ENCODE measurements around the gene HSPA1L. TPM values are rescaled to one million over a fixed set of nuclear protein-coding genes. Genes with fewer than 3 reads are reported as not detected.
"Not testable (repeated sequence)": the region's sequence is repeated elsewhere in the genome, so short reads cannot be mapped to it uniquely, and the experiment has no call there.

Gene HSPA1L
- total and polyA plus RNA-seq, 3 experiments from 2014 or later = 3.0 to 3.8 (median 3.5) TPM

DNA sequence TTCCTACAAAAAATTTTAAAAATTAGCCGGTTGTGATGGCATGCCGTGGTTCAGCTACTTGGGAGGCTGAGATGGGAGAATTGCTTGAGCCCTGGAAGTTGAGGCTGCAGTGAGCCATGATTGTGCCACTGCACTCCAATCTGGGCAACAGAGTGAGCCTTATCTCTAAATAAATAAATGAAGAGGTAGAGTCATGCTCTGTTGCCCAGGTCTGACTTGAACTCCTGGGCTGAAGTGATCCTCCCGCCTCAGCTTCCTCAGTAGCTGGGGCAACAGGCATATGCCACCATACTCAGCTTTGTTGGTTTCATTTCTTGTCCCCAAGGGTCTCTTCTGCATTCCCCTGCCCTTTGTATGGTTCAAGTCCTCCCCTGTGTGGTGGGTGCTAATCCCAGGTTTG, 29.4 kb upstream of the HSPA1L start:
- Mint-ChIP-seq H3K36me3 (peaks cover 1 to 37% (median 3%) of the 10 kb centered on the region in 3 donors), H3K4me3 (no peak overlapping the region), H3K27ac (peak overlapping the region in 2 of 8 donors; percentile 37 to 57), H3K27me3 (no peaks in the 10 kb centered on the region), H3K4me1 (peaks cover 0 to 1% (median under 1%) of the 10 kb centered on the region in 3 donors), H3K9me3 (no peaks in the 10 kb centered on the region)
- Histone ChIP-seq H3K27me3 (ENCODE audit: insufficient read depth, low read length, poor library complexity, severe bottlenecking) (no peaks in the 10 kb centered on the region), H3K4me3 (ENCODE audit: low read length) (no peak overlapping the region), H3K27ac (ENCODE audit: low read depth, low read length) (no peak overlapping the region), H3K36me3 (ENCODE audit: insufficient read depth, low read length) (peaks cover 5% of the 10 kb centered on the region), H3K4me1 (ENCODE audit: insufficient read depth, low read length) (no peaks in the 10 kb centered on the region), H3K9me3 (ENCODE audit: low read length) (no peaks in the 10 kb centered on the region)
- no peak for DNase-seq
- ChIA-PET POLR2A (no interaction called here), CTCF (no interaction called here)

DNA sequence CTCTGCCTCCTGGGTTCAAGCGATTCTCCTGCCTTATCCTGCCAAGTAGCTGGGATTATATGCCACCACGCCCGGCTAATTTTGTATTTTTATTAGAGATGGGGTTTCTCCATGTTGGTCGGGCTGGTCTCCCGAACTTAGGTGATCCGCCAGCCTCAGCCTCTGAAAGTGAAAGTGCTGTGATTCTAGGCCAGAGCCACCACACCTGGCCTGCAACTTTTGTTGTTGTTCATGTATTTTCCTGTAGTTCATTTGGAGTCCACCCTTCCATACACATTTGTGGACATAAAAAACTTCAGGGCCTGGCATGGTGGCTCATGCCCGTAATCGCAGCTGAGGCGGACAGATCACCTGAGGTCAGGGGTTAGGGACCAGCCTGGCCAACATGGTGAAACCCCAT, 27.0 kb upstream of the HSPA1L start:
- no peak for DNase-seq
- Histone ChIP-seq H3K4me1 (ENCODE audit: insufficient read depth, low read length) (peaks cover 22% of the 10 kb centered on the region), H3K36me3 (ENCODE audit: insufficient read depth, low read length) (peaks cover 29% of the 10 kb centered on the region), H3K27ac (ENCODE audit: low read depth, low read length) (no peak overlapping the region), H3K9me3 (ENCODE audit: low read length) (no peaks in the 10 kb centered on the region), H3K27me3 (ENCODE audit: insufficient read depth, low read length, poor library complexity, severe bottlenecking) (no peaks in the 10 kb centered on the region), H3K4me3 (ENCODE audit: low read length) (no peak overlapping the region)
- H3K4me1 Mint-ChIP-seq = peaks cover 13 to 22% (median 16%) of the 10 kb centered on the region in 3 donors
- no peaks in the 10 kb centered on the region for H3K27me3 Mint-ChIP-seq
- peak overlapping the region in 1 of 7 donors; percentile 10 for H3K4me3 Mint-ChIP-seq
- peaks cover 10 to 59% (median 14%) of the 10 kb centered on the region in 3 donors for H3K36me3 Mint-ChIP-seq
- no peaks in the 10 kb centered on the region for H3K9me3 Mint-ChIP-seq
- ChIA-PET CTCF (no interaction called here), POLR2A (no interaction called here)
- H3K27ac Mint-ChIP-seq = peak overlapping the region in 2 of 8 donors; percentile 27 to 87

DNA sequence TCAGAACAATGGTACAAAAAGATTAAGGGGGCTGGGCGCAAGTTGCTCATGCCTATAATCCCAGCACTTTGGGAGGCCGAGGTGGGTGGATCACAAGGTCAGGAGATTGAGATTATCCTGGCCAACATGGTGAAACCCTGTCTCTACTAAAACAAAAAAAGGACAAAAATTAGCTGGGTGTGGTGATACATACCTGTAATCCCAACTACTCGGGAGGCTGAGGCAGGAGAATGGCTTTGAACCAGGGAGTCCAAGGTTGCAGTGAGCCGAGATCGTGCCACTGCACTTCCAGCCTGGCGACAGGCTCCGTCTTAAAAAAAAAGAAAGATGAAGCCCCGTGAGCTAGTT, 24.7 kb upstream of the HSPA1L start:
- H3K9me3 Mint-ChIP-seq; DNase-seq; H3K27ac ChIP-seq (ENCODE audit: low read depth, low read length); H3K4me3 Mint-ChIP-seq; H3K27me3 ChIP-seq (ENCODE audit: insufficient read depth, low read length, poor library complexity, severe bottlenecking); POLR2A ChIA-PET; H3K4me3 ChIP-seq (ENCODE audit: low read length); H3K9me3 ChIP-seq (ENCODE audit: low read length); H3K27me3 Mint-ChIP-seq: not testable (repeated sequence)
- peaks cover 33 to 42% (median 35%) of the 10 kb centered on the region in 3 donors for H3K4me1 Mint-ChIP-seq
- peaks cover 10 to 72% (median 14%) of the 10 kb centered on the region in 3 donors for H3K36me3 Mint-ChIP-seq
- Histone ChIP-seq H3K4me1 (ENCODE audit: insufficient read depth, low read length) (peaks cover 34% of the 10 kb centered on the region), H3K36me3 (ENCODE audit: insufficient read depth, low read length) (peaks cover 33% of the 10 kb centered on the region)
- CTCF ChIA-PET = interaction anchor here (1.2 to 2.8 kb wide), 3 partner anchors 24 to 110 kb away, joined by 3 to 9 read pairs (median 7); partner anchors contain the start of genes EHMT2 and NEU1
- peak overlapping the region in 3 of 8 donors; percentile 27 to 83 (median 66) for H3K27ac Mint-ChIP-seq

DNA sequence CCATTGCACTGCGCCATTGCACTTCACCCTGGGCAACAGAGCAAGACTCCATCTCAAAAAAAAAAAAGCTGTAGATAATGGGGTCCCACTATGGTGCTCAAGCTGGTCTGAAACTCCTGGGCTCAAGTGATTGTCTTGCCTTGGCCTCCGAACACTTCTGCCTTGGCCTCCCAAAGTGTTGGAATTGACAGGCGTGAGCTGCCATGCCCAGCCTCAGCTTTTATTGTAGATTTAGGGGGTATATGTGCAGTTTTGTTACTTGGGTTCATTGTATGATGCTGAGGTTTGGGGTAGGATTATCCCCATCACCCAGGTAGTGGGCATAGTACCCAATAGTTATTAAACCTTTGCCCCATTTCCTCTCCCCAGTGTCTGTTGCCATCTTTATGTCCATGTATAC, 23.9 kb upstream of the HSPA1L start:
- Mint-ChIP-seq H3K27me3 (no peaks in the 10 kb centered on the region), H3K27ac (peak overlapping the region in 7 of 8 donors; percentile 17 to 91 (median 76)), H3K9me3 (no peaks in the 10 kb centered on the region), H3K4me1 (peaks cover 38 to 49% (median 43%) of the 10 kb centered on the region in 3 donors), H3K4me3 (peak overlapping the region in 5 of 7 donors; percentile 12 to 54 (median 25)), H3K36me3 (peaks cover 10 to 75% (median 14%) of the 10 kb centered on the region in 3 donors)
- ChIA-PET CTCF (interaction anchor here (1.2 to 2.8 kb wide), 4 partner anchors 24 to 150 kb away, joined by 3 to 9 read pairs (median 6); partner anchors contain the start of genes EHMT2 and NEU1), POLR2A (no interaction called here)
- H3K9me3 ChIP-seq (ENCODE audit: low read length) = no peaks in the 10 kb centered on the region
- no peak overlapping the region for H3K27ac ChIP-seq (ENCODE audit: low read depth, low read length)
- H3K27me3 ChIP-seq (ENCODE audit: insufficient read depth, low read length, poor library complexity, severe bottlenecking) = no peaks in the 10 kb centered on the region
- H3K36me3 ChIP-seq (ENCODE audit: insufficient read depth, low read length) = peaks cover 33% of the 10 kb centered on the region
- peaks cover 36% of the 10 kb centered on the region for H3K4me1 ChIP-seq (ENCODE audit: insufficient read depth, low read length)
- DNase-seq = no peak
- no peak overlapping the region for H3K4me3 ChIP-seq (ENCODE audit: low read length)

DNA sequence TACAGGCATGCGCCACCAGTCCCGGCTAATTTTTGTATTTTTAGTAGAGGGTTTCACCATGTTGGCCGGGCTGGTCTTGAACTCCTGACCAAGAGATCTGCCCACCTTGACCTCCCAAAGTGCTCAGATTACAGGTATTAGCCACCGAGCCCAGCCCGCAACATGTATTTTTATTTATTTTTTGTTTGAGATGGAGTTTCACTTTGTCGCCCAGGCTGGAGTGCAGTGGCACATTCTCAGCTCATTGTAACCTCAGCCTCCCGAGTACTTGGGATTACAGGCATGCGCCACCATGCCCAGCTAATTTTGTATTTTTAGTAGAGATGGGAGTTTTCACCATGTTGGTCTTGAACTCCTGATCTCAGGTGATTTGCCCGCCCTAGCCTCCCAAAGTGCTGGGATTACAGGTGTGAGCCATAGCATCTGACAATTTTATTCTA, 23.1 kb upstream of the HSPA1L start:
- POLR2A ChIA-PET = interaction anchor here (0.7 to 1.4 kb wide), 3 partner anchors 25 to 108 kb away, joined by 3 to 6 read pairs (median 4); partner anchors contain the start of gene NEU1
- Mint-ChIP-seq H3K27ac (peak overlapping the region in 6 of 8 donors; percentile 98 to 100 (median 99)), H3K4me1 (peaks cover 38 to 49% (median 43%) of the 10 kb centered on the region in 3 donors), H3K4me3 (peak overlapping the region in 5 of 7 donors; percentile 90 to 100 (median 98)), H3K36me3 (peaks cover 10 to 75% (median 14%) of the 10 kb centered on the region in 3 donors)
- CTCF ChIA-PET = interaction anchor here (1.5 to 2.8 kb wide), 4 partner anchors 25 to 239 kb away, joined by 4 to 9 read pairs (median 6); partner anchors contain the start of gene NEU1
- not testable (repeated sequence) for H3K27me3 ChIP-seq (ENCODE audit: insufficient read depth, low read length, poor library complexity, severe bottlenecking); H3K9me3 ChIP-seq (ENCODE audit: low read length); H3K27me3 Mint-ChIP-seq; H3K9me3 Mint-ChIP-seq; DNase-seq
- H3K36me3 ChIP-seq (ENCODE audit: insufficient read depth, low read length) = peaks cover 33% of the 10 kb centered on the region
- H3K4me1 ChIP-seq (ENCODE audit: insufficient read depth, low read length) = peaks cover 43% of the 10 kb centered on the region
- H3K27ac ChIP-seq (ENCODE audit: low read depth, low read length) = peak overlapping the region; percentile 28
- peak overlapping the region; percentile 73 for H3K4me3 ChIP-seq (ENCODE audit: low read length)

DNA sequence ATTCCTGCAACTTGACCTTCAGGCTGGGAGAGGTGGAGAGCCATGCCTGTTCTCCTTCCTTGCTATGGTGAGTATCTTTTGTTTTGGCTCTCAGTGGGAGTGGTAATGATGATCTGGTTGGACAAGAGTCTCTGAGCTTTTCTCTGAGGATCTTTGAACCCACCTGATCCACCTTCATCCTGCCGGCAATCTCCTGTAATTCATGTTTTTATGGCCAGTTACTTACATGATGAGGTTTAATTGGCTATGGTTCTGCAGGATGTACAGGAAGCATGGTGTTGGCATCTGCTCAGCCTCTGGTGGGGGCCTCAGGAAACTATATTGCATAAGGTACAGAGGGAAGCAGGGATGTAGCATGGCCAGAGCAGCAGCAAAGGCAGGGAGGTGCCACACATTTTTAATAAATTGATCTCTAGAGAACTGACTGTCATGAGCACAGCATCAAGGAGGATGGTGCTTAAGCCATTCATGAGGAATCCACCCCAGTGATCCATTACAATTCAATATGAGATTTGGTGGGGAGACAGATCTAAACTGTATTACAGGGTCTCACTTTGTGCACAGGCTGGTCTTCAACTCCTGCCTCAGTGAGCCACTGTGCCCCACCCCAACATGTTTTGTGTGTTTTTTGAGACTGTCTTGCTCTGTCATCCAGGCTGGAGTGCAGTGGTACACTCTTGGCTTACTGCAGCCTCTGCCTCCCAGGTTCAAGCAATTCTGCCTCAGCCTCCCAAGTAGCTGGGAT, 22.5 kb upstream of the HSPA1L start:
- peak overlapping the region; percentile 61 to 100 (median 98) for H3K27ac Mint-ChIP-seq
- DNase-seq = no peak
- POLR2A ChIA-PET = interaction anchor here (0.7 to 1.4 kb wide), 3 partner anchors 25 to 107 kb away, joined by 3 to 6 read pairs (median 4); partner anchors contain the start of gene NEU1
- Histone ChIP-seq H3K4me1 (ENCODE audit: insufficient read depth, low read length) (peaks cover 43% of the 10 kb centered on the region), H3K4me3 (ENCODE audit: low read length) (peak overlapping the region; percentile 73), H3K27me3 (ENCODE audit: insufficient read depth, low read length, poor library complexity, severe bottlenecking) (no peaks in the 10 kb centered on the region), H3K27ac (ENCODE audit: low read depth, low read length) (peak overlapping the region; percentile 94), H3K36me3 (ENCODE audit: insufficient read depth, low read length) (peaks cover 33% of the 10 kb centered on the region), H3K9me3 (ENCODE audit: low read length) (no peaks in the 10 kb centered on the region)
- no peaks in the 10 kb centered on the region for H3K27me3 Mint-ChIP-seq
- CTCF ChIA-PET = interaction anchor here (1.1 to 2.8 kb wide), 6 partner anchors 26 to 239 kb away, joined by 3 to 9 read pairs (median 4); partner anchors contain the start of gene NEU1
- no peaks in the 10 kb centered on the region for H3K9me3 Mint-ChIP-seq
- H3K36me3 Mint-ChIP-seq = peaks cover 10 to 72% (median 14%) of the 10 kb centered on the region in 3 donors
- peak overlapping the region; percentile 89 to 100 (median 95) for H3K4me3 Mint-ChIP-seq
- peaks cover 38 to 49% (median 43%) of the 10 kb centered on the region in 3 donors for H3K4me1 Mint-ChIP-seq

DNA sequence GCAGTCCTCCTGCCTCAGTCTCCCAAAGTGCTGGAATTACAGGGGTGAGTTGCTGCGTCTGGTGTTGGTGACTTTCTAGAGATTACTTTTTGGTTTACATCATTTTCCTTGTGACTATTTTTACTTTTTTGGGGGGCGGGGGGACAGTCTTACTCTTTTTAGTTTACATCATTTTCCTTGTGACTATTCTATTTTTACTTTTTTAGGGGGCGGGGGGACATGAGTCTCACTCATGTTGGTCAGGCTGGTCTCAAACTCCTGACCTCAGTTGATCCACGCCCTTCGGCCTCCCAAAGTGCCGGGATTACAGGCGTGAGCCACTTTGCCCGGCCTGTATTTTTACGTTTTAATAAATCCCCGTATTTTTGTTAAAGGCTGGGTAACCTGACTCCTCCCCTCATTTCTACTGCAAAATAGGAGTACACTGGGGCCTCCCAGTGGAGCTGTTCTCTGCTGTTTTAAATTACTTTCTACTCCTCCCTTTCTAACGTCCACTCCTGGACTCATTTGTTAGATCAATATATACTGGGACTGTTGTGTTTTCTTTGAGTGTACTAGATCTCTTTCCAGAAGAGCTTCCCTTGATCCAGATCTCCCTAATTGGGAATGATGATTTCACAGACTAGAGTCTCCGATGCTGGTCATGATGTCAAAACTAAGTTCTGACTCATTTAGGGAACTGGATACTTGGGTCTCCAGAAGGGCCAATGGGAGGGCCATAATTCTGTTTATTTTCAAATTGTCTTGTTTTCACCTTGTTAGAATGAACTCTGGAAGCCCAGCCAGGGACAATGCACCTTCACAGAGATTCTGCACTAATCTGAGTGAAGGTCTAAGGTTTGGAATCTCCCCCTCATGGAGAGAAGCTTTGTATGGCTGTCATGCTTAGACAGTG, 21.6 kb upstream of the HSPA1L start:
- H3K9me3 Mint-ChIP-seq = no peaks in the 10 kb centered on the region
- no peaks in the 10 kb centered on the region for H3K27me3 ChIP-seq (ENCODE audit: insufficient read depth, low read length, poor library complexity, severe bottlenecking)
- peaks cover 10 to 69% (median 14%) of the 10 kb centered on the region in 3 donors for H3K36me3 Mint-ChIP-seq
- H3K27ac Mint-ChIP-seq = peak overlapping the region; percentile 61 to 100 (median 98)
- peaks cover 33% of the 10 kb centered on the region for H3K36me3 ChIP-seq (ENCODE audit: insufficient read depth, low read length)
- CTCF ChIA-PET = interaction anchor here (1.1 to 1.6 kb wide), 4 partner anchors 29 to 238 kb away, joined by 3 to 4 read pairs (median 4); no protein-coding TSS in a partner anchor
- peak overlapping the region; percentile 73 for H3K4me3 ChIP-seq (ENCODE audit: low read length)
- H3K4me1 ChIP-seq (ENCODE audit: insufficient read depth, low read length) = peaks cover 43% of the 10 kb centered on the region
- peaks cover 38 to 49% (median 43%) of the 10 kb centered on the region in 3 donors for H3K4me1 Mint-ChIP-seq
- POLR2A ChIA-PET = interaction anchor here (0.5 to 2.3 kb wide), 6 partner anchors 26 to 243 kb away, joined by 3 to 12 read pairs (median 4); partner anchors contain the start of genes EHMT2 and NEU1
- no peaks in the 10 kb centered on the region for H3K27me3 Mint-ChIP-seq
- peak overlapping the region; percentile 94 for H3K27ac ChIP-seq (ENCODE audit: low read depth, low read length)
- H3K4me3 Mint-ChIP-seq = peak overlapping the region; percentile 89 to 100 (median 95)
- DNase-seq = peak in 1 of 5 donors; percentile 23
- no peaks in the 10 kb centered on the region for H3K9me3 ChIP-seq (ENCODE audit: low read length)
